PC-3 (cell line): Measurements from ENCODE around the gene TMEM156.

Source experiments
- EZH2 ChIP-seq: fragments of 300-600 bp; sonication (generic); IDR thresholded peaks from one replicate; pipeline ENCODE4 v1.6.1; 2017; ENCODE audit warnings: antibody characterized with exemption, mild to moderate bottlenecking, low read length; ENCODE audit not compliant: unreplicated experiment
- EZH2phosphoT487 ChIP-seq: fragments of 300-600 bp; sonication (generic); IDR thresholded peaks from 2 replicates; pipeline ENCODE4 v1.6.1; 2018; ENCODE audit warnings: mild to moderate bottlenecking, antibody characterized with exemption, low read length, borderline replicate concordance
- TF ChIP-seq, protein P1 (sequence below): fragments of 300-600 bp; sonication (generic); conservative IDR thresholded peaks from 2 replicates; pipeline ENCODE4 v1.5.1; 2017; ENCODE audit warnings: antibody characterized with exemption, low read depth, mild to moderate bottlenecking, low read length

- TF ChIP-seq, protein P1, sequence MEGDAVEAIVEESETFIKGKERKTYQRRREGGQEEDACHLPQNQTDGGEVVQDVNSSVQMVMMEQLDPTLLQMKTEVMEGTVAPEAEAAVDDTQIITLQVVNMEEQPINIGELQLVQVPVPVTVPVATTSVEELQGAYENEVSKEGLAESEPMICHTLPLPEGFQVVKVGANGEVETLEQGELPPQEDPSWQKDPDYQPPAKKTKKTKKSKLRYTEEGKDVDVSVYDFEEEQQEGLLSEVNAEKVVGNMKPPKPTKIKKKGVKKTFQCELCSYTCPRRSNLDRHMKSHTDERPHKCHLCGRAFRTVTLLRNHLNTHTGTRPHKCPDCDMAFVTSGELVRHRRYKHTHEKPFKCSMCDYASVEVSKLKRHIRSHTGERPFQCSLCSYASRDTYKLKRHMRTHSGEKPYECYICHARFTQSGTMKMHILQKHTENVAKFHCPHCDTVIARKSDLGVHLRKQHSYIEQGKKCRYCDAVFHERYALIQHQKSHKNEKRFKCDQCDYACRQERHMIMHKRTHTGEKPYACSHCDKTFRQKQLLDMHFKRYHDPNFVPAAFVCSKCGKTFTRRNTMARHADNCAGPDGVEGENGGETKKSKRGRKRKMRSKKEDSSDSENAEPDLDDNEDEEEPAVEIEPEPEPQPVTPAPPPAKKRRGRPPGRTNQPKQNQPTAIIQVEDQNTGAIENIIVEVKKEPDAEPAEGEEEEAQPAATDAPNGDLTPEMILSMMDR: no peak
- TF ChIP-seq EZH2 (no peak), EZH2phosphoT487 (no peak)
Observed at GRCh38 chr4:38946919-38947318, 85.3 kb downstream of the TMEM156 start.
